GM19239 (cell line): ENCODE data around the gene HGS.
A peak's percentile ranks its signal among the peaks of the same experiment; 100 is the strongest.

Experiments
- DNase-seq: peaks from one replicate; pipeline ENCODE4 v3.0.0; 2011; ENCODE audit warnings: low spot score; ENCODE audit not compliant: insufficient read length
- FAIRE-seq: peaks from 2 replicates; lab custom pipeline; 2011; peaks lifted over from hg19 to GRCh38; lab: Jason Lieb, UNC

The HGS gene

DNA sequence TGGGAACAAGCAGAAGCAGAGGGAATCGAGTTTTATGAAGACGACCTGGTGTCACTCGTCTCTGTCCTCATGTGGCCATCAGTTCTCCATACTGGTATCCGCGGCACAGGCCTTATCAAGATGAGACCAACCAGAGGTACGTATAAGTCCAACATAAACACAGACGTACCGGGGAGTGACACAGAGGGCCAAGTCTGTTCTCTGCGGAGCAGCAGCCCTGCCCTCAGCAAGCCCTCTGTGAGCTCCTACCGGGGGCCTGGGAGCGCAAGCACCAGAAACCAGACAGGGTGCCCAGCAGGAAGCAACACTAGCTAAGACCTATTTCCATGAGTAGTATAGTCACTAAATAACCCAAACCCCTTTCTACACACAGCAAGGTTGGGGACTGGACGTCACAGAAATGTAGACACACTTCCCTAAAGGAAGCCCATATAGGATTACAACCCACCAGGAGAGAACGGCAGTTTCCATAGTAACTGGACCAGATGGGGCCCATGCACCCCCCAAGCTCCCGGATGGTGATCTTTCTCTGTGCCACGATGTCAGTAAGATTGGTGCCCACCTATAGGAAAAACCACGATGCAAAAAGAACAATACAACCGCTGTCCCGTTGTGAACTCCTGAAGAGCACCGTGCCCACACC is 1.1 kb upstream of the HGS start:
- FAIRE-seq (peak; percentile 23), DNase-seq (no peak)

DNA sequence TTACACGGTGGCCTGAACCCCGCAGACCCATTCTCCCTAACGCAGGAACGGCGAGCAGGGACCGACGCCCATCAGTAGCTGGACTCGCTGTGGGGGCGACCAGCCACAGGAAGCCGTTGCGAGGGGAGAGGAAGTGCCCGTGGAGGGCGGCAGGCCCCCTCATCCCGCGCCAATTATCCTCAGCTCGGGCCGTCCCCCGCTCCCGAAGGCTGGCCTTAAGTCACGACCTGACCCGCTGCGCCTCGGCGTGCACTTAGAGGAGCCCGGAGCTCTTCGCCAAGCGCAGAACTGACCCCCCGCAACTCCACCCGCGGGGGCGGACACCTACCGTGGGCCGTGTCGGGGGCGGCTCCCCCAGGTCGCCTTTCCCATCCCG is 615 bp upstream of the HGS start:
- no peak for FAIRE-seq
- no peak for DNase-seq

DNA sequence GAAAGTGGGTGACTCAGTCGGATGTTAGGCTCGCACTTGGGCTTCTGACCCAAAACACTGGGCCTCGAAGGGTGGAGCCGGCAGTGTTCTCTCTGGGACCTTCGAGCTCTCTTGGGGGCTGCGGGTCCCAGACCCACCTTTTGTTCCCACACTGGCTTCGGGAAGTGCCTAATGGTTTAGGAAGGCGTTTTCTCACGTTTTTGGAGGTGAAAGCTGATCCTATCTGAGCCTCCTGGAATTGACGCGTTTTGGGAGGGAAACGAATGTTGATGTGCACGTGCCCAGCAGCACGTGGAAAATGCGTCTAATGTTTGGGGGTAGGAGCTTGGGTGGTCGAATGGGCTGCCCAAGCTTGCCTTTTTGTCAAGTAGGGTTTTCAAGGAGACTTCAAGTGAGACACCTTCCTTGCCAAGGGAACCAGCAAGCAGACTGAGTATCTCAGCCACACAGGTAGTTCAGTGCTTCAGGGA is 666 bp downstream of the HGS start:
- FAIRE-seq (no peak), DNase-seq (peak; percentile 39)

DNA sequence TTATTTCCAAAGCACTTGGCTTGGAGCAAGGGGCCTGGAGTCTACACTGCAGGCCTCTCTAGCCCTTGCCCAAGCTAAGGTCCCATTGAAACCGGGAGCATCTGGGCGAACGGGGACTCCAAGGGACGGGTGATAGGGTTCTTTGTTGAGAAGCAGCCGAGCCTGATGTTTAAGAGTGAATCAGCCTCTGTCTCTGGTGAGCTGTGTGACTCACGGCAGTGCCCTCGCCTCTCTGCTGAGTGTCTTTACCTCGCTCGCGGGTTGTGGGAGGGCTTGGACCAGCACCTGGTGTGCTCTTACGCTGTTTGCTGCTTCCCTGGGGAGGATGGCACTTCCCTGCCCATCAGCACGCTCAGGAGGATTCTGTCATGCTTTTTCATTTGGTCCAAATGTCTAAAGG is 1.3 kb downstream of the HGS start:
- no peak for DNase-seq
- FAIRE-seq: no peak

DNA sequence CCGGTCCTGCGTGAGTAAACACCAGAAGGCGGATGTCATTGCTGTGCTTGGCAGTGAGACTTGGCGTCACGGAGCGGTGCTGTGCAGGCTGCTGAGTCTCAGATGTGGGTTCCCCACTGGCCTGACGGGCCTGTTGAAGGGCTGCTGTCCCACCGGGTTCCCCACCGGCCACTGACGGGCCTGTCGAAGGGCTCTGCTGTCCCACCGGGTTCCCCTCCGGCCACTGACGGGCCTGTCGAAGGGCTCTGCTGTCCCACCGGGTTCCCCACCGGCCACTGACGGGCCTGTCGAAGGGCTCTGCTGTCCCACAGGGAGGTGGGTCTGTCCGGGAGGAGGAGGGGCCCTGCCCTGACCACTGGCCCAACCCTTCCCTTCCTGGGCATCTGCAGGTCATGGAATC is 2.8 kb downstream of the HGS start:
- DNase-seq (no peak), FAIRE-seq (no peak)

DNA sequence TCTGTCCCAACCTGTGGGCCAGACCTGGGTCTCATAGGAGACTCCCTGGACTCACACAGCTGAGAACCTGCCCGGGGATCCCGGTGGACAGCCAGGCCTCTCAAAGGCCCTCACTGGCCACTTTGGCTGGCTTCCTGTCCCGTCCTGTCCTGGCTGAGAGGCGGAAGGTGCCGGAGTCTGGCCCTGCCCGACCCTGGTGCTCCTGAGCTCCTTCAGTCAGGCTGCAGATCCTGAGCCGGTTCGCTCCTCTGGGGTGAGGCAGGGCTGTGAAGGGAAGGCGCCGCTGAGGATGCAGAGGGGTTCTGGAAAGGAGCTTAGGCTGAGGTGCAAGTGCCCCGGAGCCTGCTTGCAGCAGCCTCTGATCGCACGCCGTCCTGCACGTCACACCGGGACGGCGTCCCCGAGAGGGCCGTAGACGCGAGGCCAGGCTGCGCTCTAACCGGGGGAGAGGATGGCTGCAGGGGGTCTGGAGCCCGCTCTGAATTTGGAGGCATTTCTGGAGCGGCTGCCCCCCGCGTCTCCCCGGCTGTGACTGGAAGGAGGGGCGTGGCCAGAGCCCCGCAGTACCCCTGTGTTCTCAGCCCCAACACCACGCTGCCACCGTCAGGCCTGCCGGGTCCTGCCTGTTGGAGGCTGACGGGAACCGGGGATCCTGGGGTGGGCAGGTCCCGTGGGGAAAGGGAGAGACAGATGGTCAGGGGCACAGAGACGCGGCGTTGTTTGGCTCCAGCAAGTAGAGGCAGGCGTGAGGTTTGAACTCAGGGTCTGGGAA is 4.1 kb downstream of the HGS start:
- DNase-seq (no peak), FAIRE-seq (no peak)

DNA sequence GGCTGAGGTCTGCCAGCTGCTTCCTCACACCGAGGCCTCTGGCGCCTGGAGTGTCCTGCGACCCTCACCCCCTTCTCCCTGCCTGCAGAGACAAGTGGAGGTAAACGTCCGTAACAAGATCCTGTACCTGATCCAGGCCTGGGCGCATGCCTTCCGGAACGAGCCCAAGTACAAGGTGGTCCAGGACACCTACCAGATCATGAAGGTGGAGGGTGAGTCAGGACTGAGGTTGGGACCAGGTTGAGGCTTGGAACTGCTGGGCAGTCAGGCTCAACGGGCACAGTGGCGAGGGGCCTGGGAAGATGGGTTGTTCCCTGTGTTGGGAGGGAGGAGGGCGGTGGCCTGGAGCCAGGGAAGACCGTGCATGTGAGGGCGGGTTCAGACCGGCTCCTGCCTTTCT is 4.8 kb downstream of the HGS start:
- FAIRE-seq (no peak), DNase-seq (no peak)

DNA sequence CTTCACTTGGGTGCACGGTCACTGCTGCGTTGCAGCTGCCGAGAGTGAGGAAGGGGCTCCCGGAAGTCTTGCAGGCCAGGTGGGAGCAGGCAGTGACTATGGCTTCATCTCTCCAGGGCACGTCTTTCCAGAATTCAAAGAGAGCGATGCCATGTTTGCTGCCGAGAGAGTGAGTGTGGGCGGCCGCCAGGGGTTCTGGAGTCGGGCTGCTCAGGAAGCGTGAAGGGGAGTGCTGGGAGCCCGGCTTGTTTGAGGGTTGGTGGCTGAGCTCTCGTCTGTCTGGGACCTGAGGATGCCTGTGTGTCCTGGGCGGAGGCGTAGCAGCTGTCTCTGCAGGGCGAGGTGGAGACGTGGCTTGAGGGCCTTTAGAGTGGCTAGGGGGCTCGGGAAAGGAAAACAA is 6.3 kb downstream of the HGS start:
- no peak for FAIRE-seq
- DNase-seq: no peak

DNA sequence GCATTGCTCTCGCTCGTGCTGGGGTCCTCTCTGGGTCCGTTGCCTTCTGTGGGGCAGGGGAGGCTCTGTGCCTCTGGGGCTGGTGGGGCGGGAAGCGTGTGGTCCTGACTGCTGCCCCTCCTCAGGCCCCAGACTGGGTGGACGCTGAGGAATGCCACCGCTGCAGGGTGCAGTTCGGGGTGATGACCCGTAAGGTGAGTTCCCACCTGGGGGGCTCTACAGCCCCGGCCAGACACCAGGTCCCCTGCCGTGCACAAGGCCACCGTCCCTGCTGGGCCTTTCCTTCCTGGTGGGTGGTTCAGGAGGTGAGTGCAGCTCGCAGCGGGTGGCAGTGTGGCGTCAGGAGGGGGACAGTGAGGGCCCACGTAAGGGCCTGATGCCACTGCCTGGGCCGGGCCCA is 6.7 kb downstream of the HGS start:
- DNase-seq (no peak), FAIRE-seq (no peak)

DNA sequence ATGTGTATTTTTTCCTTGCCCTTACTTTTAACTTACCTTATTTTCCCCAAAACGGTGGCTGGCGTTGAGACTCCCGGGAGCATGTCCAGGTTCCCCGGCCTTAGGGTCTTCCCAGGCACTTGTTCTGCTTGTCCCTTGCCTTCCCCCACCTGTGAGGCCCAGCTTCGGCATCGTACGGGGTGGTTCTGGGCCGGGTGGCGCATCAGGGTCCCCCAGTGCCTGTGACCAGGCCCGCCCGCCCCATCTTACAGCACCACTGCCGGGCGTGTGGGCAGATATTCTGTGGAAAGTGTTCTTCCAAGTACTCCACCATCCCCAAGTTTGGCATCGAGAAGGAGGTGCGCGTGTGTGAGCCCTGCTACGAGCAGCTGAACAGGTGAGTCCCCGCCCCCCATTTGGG is 7.4 kb downstream of the HGS start:
- FAIRE-seq: no peak
- no peak for DNase-seq

DNA sequence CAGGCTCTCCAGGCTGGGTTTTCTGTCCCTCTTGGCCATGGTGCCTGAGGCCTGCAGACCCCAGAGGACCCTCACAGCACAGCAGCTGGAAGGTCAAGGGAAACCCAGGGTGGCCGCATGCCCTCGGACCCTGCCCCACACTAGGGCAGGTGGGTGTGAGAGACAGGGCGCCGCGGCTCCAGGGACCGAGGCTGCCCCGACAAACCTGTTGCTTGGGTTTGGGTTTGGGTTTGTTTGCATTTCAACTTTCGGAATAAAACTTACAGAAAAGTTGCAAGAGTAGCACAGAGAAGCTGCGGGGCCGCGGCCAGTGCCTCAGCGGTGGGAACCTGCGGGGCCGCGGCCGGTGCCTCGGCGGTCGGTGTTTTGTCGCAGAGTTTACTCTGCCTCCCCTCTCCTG is 7.8 kb downstream of the HGS start:
- DNase-seq (no peak), FAIRE-seq (no peak)

DNA sequence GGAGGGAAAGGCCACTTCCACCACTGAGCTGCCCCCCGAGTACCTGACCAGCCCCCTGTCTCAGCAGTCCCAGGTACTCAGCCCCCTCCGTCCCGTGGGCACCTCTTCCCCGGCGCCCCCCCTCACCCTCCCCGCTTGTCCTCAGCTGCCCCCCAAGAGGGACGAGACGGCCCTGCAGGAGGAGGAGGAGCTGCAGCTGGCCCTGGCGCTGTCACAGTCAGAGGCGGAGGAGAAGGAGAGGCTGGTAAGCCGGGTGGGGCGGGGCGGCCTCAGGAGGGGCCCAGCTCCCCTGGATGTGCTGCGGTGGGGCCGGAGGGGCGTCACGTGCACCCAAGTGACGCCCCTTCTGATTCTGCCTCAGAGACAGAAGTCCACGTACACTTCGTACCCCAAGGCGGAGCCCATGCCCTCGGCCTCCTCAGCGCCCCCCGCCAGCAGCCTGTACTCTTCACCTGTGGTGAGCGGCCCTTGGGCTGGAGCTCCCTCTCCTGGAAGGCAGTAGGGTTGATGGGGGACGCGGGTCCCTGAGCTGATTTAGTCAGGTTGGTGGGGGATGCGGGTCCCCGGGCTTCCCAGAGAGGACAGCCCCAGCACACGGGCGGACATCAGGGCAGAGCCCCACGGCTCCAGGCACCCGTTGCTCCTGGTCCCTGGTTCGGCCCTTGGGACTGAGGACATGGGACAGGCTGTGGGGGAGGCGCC is 9.8 kb downstream of the HGS start:
- FAIRE-seq: no peak
- DNase-seq: no peak

DNA sequence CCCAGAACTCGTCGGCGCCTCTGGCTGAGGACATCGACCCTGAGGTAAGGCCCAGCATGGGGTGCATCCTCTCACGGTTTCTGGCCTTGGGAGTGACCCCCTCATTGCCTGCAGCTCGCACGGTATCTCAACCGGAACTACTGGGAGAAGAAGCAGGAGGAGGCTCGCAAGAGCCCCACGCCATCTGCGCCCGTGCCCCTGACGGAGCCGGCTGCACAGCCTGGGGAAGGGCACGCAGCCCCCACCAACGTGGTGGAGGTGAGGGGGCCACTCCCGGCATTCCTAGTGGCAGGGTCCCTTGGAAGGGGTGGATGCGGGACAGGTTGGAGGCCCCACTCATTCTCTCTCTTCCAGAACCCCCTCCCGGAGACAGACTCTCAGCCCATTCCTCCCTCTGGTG is 11.0 kb downstream of the HGS start:
- no peak for FAIRE-seq
- no peak for DNase-seq

DNA sequence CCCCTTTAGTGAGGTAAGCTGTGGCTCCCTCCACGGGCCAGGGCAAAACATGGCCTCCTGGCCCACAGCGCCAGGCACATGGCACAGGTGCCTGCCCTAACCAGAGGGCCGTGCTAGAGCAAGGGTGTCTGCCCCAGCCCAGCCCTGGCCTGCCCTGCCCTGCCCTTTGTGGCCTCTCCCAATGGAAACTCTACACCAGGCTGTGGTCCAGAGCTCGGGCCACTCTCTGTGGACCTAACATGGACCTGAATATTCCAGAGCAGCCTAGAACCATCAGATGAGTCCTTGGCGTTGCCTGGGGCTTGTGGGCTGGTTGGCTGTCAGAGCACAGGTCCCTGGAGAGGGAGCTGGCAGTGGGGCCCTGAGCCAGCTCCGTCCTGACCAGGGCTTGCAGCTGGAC is 11.4 kb downstream of the HGS start:
- DNase-seq (no peak), FAIRE-seq (no peak)

DNA sequence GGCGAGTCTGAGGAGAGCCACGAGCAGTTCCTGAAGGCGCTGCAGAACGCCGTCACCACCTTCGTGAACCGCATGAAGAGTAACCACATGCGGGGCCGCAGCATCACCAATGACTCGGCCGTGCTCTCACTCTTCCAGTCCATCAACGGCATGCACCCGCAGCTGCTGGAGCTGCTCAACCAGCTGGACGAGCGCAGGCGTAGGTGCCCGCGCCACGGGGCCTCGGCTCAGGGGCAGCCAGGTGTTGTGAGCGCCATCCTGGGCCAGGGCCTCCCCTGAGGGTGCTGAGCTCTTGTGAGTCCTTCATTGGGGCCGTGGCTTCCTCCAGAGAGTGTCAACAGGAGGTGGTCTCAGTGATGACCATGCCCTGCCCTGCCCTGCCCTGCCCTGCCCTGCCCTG is 12.0 kb downstream of the HGS start:
- DNase-seq (no peak), FAIRE-seq (no peak)

DNA sequence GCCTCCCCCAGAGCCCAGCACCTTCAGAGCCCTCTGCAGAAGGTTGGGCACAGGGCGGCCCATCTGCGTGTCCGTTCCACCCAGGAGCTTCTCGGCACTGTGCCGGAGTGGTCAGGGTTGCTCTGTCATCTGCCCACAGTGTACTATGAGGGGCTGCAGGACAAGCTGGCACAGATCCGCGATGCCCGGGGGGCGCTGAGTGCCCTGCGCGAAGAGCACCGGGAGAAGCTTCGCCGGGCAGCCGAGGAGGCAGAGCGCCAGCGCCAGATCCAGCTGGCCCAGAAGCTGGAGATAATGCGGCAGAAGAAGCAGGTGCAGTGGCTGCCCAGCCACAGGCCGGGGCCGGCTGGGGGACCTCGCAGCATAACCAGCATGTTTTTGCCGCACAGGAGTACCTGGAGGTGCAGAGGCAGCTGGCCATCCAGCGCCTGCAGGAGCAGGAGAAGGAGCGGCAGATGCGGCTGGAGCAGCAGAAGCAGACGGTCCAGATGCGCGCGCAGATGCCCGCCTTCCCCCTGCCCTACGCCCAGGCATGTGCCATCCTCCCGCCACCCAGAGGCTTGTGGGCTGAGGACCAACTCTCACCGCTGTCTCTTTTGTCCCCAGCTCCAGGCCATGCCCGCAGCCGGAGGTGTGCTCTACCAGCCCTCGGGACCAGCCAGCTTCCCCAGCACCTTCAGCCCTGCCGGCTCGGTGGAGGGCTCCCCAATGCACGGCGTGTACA is 12.6 kb downstream of the HGS start:
- FAIRE-seq (no peak), DNase-seq (no peak)

DNA sequence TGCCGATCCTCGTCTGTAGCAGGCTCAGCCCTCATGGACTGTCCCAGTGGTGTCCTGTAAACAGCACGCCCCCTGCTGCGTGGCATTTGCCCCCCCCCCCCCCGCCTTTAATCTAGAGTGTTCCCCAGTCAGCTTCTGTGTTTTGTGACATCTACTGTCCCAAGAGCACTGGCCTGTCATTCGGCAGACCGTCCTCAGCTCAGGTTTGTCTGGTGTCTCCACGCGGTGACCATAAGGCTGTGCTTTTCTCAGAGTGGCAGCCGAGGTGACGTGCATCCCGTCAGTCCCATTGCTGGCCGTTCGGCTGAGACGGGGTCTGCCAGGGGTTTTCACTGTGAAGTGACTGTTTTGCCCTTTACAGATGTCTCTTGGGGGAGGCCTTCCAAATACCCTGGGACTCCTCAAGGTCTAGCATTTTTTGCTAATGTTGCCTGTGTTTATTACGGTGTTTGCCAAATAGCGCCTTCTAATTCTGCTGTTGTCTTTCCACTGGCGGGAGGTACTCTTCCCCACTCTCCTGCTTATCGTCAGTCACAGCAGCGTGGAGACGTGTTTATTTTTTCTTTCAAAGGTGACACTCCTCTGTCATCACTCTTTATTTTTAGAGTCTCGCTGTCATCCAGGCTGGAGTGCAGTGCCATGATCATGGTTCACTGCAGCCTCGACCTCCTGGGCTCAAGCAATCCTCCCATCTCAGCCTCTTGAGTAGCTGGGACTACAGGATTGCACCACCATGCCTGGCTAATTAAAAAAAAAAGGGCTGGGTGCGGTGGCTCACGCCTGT is 13.6 kb downstream of the HGS start:
- no peak for DNase-seq

DNA sequence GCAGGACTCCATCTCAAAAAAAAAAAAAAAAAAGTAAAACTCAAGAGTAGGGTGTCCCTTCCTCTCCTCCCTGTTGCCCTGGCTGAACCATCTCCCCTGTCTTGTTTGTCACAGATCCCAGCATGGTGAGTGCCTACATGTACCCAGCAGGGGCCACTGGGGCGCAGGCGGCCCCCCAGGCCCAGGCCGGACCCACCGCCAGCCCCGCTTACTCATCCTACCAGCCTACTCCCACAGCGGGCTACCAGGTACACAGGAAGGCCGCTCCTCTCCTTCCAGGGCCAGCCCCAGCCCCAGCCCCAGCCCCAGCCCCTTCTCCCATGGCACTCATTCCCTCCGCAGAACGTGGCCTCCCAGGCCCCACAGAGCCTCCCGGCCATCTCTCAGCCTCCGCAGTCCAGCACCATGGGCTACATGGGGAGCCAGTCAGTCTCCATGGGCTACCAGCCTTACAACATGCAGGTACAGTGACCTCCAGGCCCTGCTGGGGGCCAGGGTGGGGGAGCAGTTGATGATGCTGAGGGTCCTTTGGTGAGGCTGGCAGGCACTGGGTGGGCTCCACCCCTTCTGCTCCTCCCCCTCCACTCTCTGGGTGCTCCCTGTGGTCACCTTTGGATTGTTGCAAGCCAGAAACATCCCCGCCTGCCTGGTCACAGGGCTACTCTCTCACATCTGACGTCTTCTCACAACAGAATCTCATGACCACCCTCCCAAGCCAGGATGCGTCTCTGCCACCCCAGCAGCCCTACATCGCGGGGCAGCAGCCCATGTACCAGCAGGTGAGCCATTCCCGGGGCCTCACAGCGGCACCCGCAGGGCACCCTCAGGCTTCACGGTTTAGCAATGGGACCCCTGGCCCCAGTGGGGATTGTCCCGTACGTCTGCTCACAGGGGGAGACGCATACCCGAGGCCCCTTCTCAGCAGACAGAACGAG is 16.8 kb downstream of the HGS start:
- DNase-seq: no peak
- no peak for FAIRE-seq

More for the DNA sequence above, 13.6 kb downstream of the HGS start:
- FAIRE-seq: no peak
